ENCODE measurements around the gene URB2. TPM values are rescaled to one million over a fixed set of nuclear protein-coding genes. Genes with fewer than 3 reads are reported as not detected.

URB2 gene
- total RNA-seq, 3 donors from 2014 or later (not counting 1 experiment from before 2014, with no cell fraction given): 5.5 to 10.4 (median 9.8) TPM

DNA sequence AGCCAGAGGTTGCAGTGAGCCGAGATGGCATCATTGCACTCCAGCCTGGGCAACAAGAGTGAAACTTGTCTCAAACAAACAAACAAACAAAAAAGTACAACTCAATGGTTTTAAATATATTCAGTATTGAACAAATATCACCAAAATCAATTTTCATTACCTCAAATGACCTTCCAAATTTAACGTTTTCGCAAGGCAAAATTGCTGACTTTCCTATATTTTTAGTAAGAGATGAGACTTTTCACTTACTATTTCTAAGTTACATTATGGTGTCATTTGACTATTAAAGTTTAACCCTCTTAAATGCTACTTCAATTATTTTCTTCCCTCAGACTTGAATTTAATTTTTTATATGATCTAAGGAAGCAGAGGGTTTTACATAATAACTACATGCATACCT is 44.6 kb upstream of the URB2 start:
- no peak overlapping the region for H3K27ac Mint-ChIP-seq
- H3K4me3 Mint-ChIP-seq: no peak overlapping the region
- Histone ChIP-seq H3K36me3 (ENCODE audit: control insufficient read depth, insufficient read depth, low read length) (no peaks in the 10 kb centered on the region), H3K27me3 (ENCODE audit: control insufficient read depth, insufficient read depth, low read length) (no peaks in the 10 kb centered on the region), H3K4me3 (ENCODE audit: low read length) (no peak overlapping the region), H3K9me3 (ENCODE audit: control insufficient read depth, insufficient read depth, low read length) (no peaks in the 10 kb centered on the region), H3K27ac (ENCODE audit: low read length) (no peak overlapping the region), H3K4me1 (ENCODE audit: control insufficient read depth, insufficient read depth, low read length) (peaks cover 5% of the 10 kb centered on the region)
- TF ChIP-seq, protein P1, sequence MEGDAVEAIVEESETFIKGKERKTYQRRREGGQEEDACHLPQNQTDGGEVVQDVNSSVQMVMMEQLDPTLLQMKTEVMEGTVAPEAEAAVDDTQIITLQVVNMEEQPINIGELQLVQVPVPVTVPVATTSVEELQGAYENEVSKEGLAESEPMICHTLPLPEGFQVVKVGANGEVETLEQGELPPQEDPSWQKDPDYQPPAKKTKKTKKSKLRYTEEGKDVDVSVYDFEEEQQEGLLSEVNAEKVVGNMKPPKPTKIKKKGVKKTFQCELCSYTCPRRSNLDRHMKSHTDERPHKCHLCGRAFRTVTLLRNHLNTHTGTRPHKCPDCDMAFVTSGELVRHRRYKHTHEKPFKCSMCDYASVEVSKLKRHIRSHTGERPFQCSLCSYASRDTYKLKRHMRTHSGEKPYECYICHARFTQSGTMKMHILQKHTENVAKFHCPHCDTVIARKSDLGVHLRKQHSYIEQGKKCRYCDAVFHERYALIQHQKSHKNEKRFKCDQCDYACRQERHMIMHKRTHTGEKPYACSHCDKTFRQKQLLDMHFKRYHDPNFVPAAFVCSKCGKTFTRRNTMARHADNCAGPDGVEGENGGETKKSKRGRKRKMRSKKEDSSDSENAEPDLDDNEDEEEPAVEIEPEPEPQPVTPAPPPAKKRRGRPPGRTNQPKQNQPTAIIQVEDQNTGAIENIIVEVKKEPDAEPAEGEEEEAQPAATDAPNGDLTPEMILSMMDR (IDR thresholded peaks at IDR 0.05): no peak
- 93% methylated on average over 1 of the region's 3 CpGs for WGBS (ENCODE audit: insufficient coverage)
- DNase-seq: no peak
- intact Hi-C loops (cut with micrococcal nuclease): no loop called here
- no peaks in the 10 kb centered on the region for H3K36me3 Mint-ChIP-seq
- no peaks in the 10 kb centered on the region for H3K9me3 Mint-ChIP-seq
- H3K4me1 Mint-ChIP-seq: no peaks in the 10 kb centered on the region
- peaks cover 6 to 22% of the 10 kb centered on the region in 2 donors for H3K27me3 Mint-ChIP-seq (ENCODE audit: low read depth in 2 of 2)
- ATAC-seq: no peak

DNA sequence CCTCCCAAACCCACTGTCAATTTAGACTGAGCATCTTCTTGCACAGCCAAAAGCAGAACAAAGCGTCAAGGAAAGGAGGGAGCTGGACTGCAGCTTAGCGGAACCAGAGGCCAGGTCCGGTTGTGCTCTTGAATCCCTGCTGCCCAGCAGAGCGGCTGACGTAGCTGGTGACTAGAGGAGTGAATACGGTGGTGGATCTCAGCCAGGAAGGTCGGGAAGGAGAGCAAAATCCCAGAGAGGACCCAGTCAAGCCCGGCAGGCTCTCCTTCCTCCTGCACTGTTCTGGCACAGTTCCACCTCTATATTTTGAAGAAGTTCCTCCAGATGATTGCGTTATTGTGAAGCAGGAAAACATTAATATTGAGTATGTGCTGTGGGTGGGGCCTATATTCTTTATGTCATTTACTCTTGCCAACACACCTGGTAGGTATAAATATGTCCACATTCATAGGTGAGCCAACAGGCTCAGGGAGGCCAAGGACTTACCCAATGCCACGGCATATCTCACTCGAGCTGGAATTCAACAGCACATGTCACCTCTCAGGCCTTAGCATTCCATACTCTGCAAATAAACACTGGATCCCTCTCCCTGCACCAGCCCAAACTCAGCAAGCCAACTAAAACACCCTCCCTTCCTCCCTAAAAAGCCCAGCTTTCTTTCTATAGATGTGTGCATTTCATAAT is 43.9 kb upstream of the URB2 start:
- DNase-seq (no peak), ATAC-seq (no peak)
- Mint-ChIP-seq H3K27me3 (ENCODE audit: low read depth in 2 of 2) (peaks cover 6 to 22% of the 10 kb centered on the region in 2 donors), H3K27ac (no peak overlapping the region), H3K9me3 (no peaks in the 10 kb centered on the region), H3K4me1 (no peaks in the 10 kb centered on the region), H3K4me3 (no peak overlapping the region), H3K36me3 (no peaks in the 10 kb centered on the region)
- Histone ChIP-seq H3K9me3 (ENCODE audit: control insufficient read depth, insufficient read depth, low read length) (no peaks in the 10 kb centered on the region), H3K4me1 (ENCODE audit: control insufficient read depth, insufficient read depth, low read length) (peaks cover 5% of the 10 kb centered on the region), H3K36me3 (ENCODE audit: control insufficient read depth, insufficient read depth, low read length) (no peaks in the 10 kb centered on the region), H3K27ac (ENCODE audit: low read length) (no peak overlapping the region), H3K4me3 (ENCODE audit: low read length) (no peak overlapping the region), H3K27me3 (ENCODE audit: control insufficient read depth, insufficient read depth, low read length) (no peaks in the 10 kb centered on the region)
- intact Hi-C loops (cut with micrococcal nuclease): no loop called here
- TF ChIP-seq, protein P1 (IDR thresholded peaks at IDR 0.05): no peak
- 82% methylated on average over 10 of the region's 11 CpGs for WGBS (ENCODE audit: insufficient coverage)

DNA sequence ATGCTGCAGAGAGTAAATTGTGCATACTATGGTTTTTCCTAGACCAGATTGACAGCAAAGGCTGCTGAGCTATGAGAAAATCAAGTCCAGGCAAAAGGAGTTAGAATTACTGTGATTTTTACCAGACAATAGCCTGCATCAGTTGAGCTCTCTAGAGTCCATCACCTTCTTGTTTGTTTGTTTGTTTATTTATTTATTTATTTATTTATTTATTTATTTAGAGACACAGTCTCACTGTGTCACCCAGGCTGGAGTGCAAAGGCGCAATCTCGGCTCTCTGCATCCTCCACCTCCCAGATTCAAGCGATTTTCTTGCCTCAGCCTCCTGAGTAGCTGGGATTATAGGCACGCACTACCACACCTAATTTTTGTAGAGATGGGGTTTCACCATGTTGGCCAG is 43.3 kb upstream of the URB2 start:
- TF ChIP-seq, protein P1 (IDR thresholded peaks at IDR 0.05): no peak
- intact Hi-C loops (cut with micrococcal nuclease): no loop called here
- Histone ChIP-seq H3K36me3 (ENCODE audit: control insufficient read depth, insufficient read depth, low read length) (no peaks in the 10 kb centered on the region), H3K9me3 (ENCODE audit: control insufficient read depth, insufficient read depth, low read length) (no peaks in the 10 kb centered on the region), H3K27ac (ENCODE audit: low read length) (no peak overlapping the region), H3K27me3 (ENCODE audit: control insufficient read depth, insufficient read depth, low read length) (no peaks in the 10 kb centered on the region), H3K4me3 (ENCODE audit: low read length) (no peak overlapping the region), H3K4me1 (ENCODE audit: control insufficient read depth, insufficient read depth, low read length) (peaks cover 5% of the 10 kb centered on the region)
- ATAC-seq (no peak), DNase-seq (no peak)
- Mint-ChIP-seq H3K4me1 (no peaks in the 10 kb centered on the region), H3K27ac (no peak overlapping the region), H3K36me3 (no peaks in the 10 kb centered on the region), H3K4me3 (no peak overlapping the region), H3K9me3 (no peaks in the 10 kb centered on the region), H3K27me3 (ENCODE audit: low read depth in 2 of 2) (peaks cover 6 to 20% of the 10 kb centered on the region in 2 donors)
- 92% methylated on average over 4 of the region's 4 CpGs for WGBS (ENCODE audit: insufficient coverage)

DNA sequence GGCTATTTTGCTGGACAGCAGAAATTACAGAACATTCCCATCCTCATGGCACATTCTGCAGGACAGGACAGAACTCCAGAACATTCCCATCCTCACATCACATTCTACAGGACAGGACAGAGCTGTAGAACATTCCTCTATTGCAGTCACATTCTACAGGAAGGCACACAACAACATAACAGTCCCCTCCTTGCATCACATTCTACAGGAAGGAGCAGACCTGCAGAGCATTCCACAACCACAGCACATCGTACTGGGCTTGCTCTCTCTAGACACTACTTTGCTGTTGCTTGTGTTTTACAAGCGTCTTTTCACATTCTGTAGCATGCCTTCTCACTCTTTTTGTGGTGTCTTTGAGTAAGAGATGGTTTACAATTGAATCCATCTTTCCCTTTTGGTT is 40.7 kb upstream of the URB2 start:
- intact Hi-C loops (cut with micrococcal nuclease): no loop called here
- Histone ChIP-seq H3K27ac (ENCODE audit: low read length) (no peak overlapping the region), H3K9me3 (ENCODE audit: control insufficient read depth, insufficient read depth, low read length) (no peaks in the 10 kb centered on the region), H3K4me1 (ENCODE audit: control insufficient read depth, insufficient read depth, low read length) (no peaks in the 10 kb centered on the region), H3K27me3 (ENCODE audit: control insufficient read depth, insufficient read depth, low read length) (no peaks in the 10 kb centered on the region), H3K36me3 (ENCODE audit: control insufficient read depth, insufficient read depth, low read length) (no peaks in the 10 kb centered on the region), H3K4me3 (ENCODE audit: low read length) (no peak overlapping the region)
- ATAC-seq (no peak), DNase-seq (no peak)
- Mint-ChIP-seq H3K27me3 (ENCODE audit: low read depth in 2 of 2) (no peaks in the 10 kb centered on the region), H3K9me3 (no peaks in the 10 kb centered on the region), H3K4me3 (no peak overlapping the region), H3K36me3 (no peaks in the 10 kb centered on the region), H3K27ac (no peak overlapping the region), H3K4me1 (no peaks in the 10 kb centered on the region)
- TF ChIP-seq, protein P1 (IDR thresholded peaks at IDR 0.05): no peak
- WGBS (ENCODE audit: insufficient coverage): 83% methylated on average over 2 of the region's 2 CpGs

Data from natural killer cell (primary cell).